Measurements from ENCODE around the gene SAP30. TPM values are rescaled to one million over a fixed set of nuclear protein-coding genes. Genes with fewer than 3 reads are reported as not detected.

The SAP30 gene
- total and polyA plus RNA-seq, 2 of the 4 experiments (the other 2 are of a cell fraction) = 3.8 to 11.7 TPM

DNA sequence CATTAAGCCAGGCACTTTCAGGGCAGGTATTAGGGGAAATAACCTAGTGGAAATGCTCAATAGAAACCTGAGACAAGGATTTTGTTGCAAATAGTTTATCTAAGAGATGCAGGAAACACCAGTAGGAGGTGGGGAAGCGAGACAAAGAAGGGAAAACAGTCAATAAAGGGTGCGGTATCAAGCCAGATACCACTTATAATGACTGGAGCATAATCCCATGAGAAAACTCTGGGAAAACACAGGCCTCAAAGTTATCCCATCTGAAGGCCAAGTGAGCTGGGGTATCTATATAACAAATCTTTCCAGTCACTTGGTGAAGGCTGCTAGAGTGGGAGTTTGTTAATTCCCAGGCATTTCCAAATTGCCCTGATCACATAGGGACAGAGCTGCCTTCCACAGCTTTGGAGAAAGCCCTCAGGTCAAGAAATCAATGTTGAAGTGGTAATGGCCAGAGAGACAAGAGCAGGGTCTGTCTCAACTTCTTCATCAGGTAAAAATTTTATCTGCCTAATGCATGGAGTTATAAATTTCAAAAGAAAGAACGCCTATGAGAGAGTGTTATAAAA is 26.8 kb upstream of the SAP30 start:
- Histone ChIP-seq H3K18ac (ENCODE audit: low read depth, low read length) (no peak overlapping the region), H2BK20ac (ENCODE audit: low read depth, low read length) (no peak overlapping the region), H3K4me3 (ENCODE audit: insufficient read depth, low read depth, low read length) (no peak overlapping the region), H3K4me2 (ENCODE audit: low read depth, low read length) (no peak overlapping the region), H3K14ac (replicated peaks; ENCODE audit: low read depth, low read length) (no peak overlapping the region), H3K56ac (ENCODE audit: extremely low read depth, insufficient read depth, low read length) (no peak overlapping the region), H3K4ac (ENCODE audit: low read depth, low read length) (no peak overlapping the region), H3K9ac (ENCODE audit: low read depth, low read length) (no peak overlapping the region), H2AK9ac (replicated peaks; ENCODE audit: low read depth, low read length, poor library complexity) (no peak overlapping the region), H3K27ac (ENCODE audit: insufficient read depth, low read length) (no peak overlapping the region), H2AFZ (replicated peaks; ENCODE audit: low read length, poor library complexity) (no peak overlapping the region), H4K8ac (ENCODE audit: low read depth in 2 of 2, low read length in 2 of 2) (no peak overlapping the region), H3K27me3 (ENCODE audit: control insufficient read depth, insufficient read depth, low read length) (no peaks in the 10 kb centered on the region), H2BK120ac (ENCODE audit: low read depth, low read length) (no peak overlapping the region), H4K5ac (ENCODE audit: low read depth, low read length) (no peak overlapping the region), H3K9me1 (ENCODE audit: insufficient read depth, low read length) (no peaks in the 10 kb centered on the region), H4K91ac (ENCODE audit: insufficient read depth, low read depth, low read length) (no peak overlapping the region), H3K9me3 (ENCODE audit: control insufficient read depth, insufficient read depth, low read length) (no peaks in the 10 kb centered on the region), H3K4me1 (ENCODE audit: control insufficient read depth, insufficient read depth, low read length) (peaks cover 2% of the 10 kb centered on the region; the same call in 1 of the 2 replicates), H3K23ac (ENCODE audit: low read depth, low read length) (no peak overlapping the region), H2BK15ac (ENCODE audit: low read depth, low read length) (no peak overlapping the region), H4K20me1 (ENCODE audit: insufficient read depth, low read length) (no peaks in the 10 kb centered on the region), H3K79me1 (ENCODE audit: low read depth in 1 of 2, low read length in 2 of 2) (no peaks in the 10 kb centered on the region), H2AK5ac (ENCODE audit: low read depth, low read length) (no peak overlapping the region), H3K36me3 (ENCODE audit: control insufficient read depth, insufficient read depth, low read length) (no peaks in the 10 kb centered on the region), H2BK5ac (ENCODE audit: low read depth, low read length, poor library complexity, severe bottlenecking) (no peak overlapping the region)
- dilution Hi-C loops (cut with HindIII; ENCODE audit: low sequenced_read_pairs, unreplicated experiment) = no loop called here
- in situ Hi-C loops (cut with MboI; ENCODE audit: low sequenced_read_pairs) = no loop called here
- no TSS peak for BruUV-seq (replicated peaks)
- DNase-seq (no peak), ATAC-seq (ENCODE audit: low read depth) (no peak)
- ChIA-PET POLR2A (ENCODE audit: unreplicated experiment) (no interaction called here), CTCF (interaction anchor here (0.6 kb wide), 1 partner anchor 43 kb away, joined by 3 read pairs; no protein-coding TSS in a partner anchor)
- intact Hi-C loops (cut with micrococcal nuclease) = no loop called here
- no CpG with 5 or more reads among the region's 3 CpGs for WGBS, 2 experiments (ENCODE audit: extremely low coverage in 2 of 2, insufficient read length in 1 of 2)
- TF ChIP-seq, protein P1, sequence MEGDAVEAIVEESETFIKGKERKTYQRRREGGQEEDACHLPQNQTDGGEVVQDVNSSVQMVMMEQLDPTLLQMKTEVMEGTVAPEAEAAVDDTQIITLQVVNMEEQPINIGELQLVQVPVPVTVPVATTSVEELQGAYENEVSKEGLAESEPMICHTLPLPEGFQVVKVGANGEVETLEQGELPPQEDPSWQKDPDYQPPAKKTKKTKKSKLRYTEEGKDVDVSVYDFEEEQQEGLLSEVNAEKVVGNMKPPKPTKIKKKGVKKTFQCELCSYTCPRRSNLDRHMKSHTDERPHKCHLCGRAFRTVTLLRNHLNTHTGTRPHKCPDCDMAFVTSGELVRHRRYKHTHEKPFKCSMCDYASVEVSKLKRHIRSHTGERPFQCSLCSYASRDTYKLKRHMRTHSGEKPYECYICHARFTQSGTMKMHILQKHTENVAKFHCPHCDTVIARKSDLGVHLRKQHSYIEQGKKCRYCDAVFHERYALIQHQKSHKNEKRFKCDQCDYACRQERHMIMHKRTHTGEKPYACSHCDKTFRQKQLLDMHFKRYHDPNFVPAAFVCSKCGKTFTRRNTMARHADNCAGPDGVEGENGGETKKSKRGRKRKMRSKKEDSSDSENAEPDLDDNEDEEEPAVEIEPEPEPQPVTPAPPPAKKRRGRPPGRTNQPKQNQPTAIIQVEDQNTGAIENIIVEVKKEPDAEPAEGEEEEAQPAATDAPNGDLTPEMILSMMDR (conservative IDR thresholded peaks at IDR 0.05; ENCODE audit: low read depth, low read length) = no peak
- TF ChIP-seq MXI1 (IDR thresholded peaks at IDR 0.05; ENCODE audit: borderline replicate concordance, low read depth, low read length) (no peak), SMC3 (IDR thresholded peaks at IDR 0.05; ENCODE audit: low read depth, low read length) (no peak), CHD1 (IDR thresholded peaks at IDR 0.05; ENCODE audit: low read depth, low read length) (no peak), CEBPB (IDR thresholded peaks at IDR 0.05; ENCODE audit: low read depth, low read length) (no peak), RCOR1 (IDR thresholded peaks at IDR 0.05; ENCODE audit: insufficient replicate concordance, low read length) (no peak), POLR2A (IDR thresholded peaks at IDR 0.05; ENCODE audit: low read depth, low read length) (no peak), MAFK (IDR thresholded peaks at IDR 0.05; ENCODE audit: low read depth, low read length) (no peak)
- TF ChIP-seq, protein P2, sequence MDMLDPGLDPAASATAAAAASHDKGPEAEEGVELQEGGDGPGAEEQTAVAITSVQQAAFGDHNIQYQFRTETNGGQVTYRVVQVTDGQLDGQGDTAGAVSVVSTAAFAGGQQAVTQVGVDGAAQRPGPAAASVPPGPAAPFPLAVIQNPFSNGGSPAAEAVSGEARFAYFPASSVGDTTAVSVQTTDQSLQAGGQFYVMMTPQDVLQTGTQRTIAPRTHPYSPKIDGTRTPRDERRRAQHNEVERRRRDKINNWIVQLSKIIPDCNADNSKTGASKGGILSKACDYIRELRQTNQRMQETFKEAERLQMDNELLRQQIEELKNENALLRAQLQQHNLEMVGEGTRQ (IDR thresholded peaks at IDR 0.05; ENCODE audit: low read depth, low read length) = no peak
- TF ChIP-seq, protein P3, sequence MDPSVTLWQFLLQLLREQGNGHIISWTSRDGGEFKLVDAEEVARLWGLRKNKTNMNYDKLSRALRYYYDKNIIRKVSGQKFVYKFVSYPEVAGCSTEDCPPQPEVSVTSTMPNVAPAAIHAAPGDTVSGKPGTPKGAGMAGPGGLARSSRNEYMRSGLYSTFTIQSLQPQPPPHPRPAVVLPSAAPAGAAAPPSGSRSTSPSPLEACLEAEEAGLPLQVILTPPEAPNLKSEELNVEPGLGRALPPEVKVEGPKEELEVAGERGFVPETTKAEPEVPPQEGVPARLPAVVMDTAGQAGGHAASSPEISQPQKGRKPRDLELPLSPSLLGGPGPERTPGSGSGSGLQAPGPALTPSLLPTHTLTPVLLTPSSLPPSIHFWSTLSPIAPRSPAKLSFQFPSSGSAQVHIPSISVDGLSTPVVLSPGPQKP (IDR thresholded peaks at IDR 0.05; ENCODE audit: borderline replicate concordance, low read depth, low read length) = no peak
